Kidney glomerular epithelial cell (primary cell): Measurements from ENCODE around the gene SELENOK.

Experiments used
- DNase-seq: peaks from one replicate; lab custom pipeline; 2025; lab: John Stamatoyannopoulos, UW

Gene SELENOK

GRCh38 chr3:53842436-53843194 lies 49.0 kb downstream of the SELENOK start:
- DNase-seq = peak; percentile 57

GRCh38 chr3:53841296-53841695 lies 50.4 kb downstream of the SELENOK start:
- DNase-seq = no peak

GRCh38 chr3:53837331-53837730 lies 54.3 kb downstream of the SELENOK start:
- DNase-seq = no peak

DNA sequence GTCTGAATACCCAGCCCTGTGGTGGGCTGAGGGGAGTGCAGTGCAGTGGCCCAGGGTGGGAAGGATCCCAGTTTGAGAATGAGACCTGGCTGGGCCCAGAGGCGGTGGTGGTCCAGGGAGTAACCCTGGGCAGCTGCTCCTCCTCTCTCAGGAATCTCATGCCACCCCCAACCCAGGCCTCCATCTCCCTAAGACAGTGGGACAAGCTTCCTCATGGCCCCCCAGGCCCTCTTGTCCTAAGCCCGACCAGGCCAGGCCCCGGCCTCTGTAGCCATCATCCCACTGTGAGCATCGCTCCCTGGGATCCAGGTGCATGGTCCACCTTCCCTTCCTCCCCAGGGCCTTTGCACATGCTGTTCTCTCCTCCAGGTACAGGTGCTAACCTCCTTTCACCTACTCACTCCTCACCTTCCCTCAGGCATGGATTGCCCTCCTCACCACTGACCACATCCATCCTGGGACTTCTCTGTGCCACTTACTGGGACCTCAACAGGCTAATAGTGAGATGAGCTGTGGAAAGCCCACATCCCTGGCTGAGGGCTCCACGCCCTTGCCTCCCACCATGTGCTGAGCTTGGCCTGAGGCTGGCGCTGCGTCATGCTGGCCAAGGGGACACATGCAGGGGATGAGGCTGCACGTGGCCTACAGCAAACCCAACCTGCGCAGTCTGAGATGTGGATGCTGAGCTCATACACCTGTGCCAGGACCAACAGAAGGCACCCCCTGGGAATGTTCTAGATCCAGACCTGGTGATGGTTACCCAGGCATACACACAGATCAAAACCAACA lies 55.4 kb downstream of the SELENOK start:
- no peak for DNase-seq

DNA sequence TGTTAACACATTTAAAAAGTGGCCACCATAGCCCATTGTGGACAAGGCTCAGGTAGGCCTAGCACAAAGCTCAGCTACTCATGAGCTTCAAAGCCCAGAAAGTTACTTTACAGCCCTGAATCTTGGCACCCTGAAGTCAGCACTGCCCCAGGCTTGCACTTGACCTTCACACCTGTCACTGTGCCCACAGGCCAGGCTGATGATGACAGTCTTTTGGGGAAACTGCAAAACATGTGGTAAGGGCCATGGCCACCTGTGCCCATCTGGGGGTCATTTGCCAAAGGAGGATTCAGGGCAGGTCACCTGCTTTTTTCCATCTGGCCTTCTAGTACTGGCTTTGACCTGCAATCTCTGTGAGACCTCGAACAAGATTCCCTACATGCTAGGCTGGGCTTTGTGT lies 56.4 kb downstream of the SELENOK start:
- no peak for DNase-seq

GRCh38 chr3:53834429-53835095 lies 57.1 kb downstream of the SELENOK start:
- DNase-seq = no peak
